VCaP (cell line): ENCODE data around the gene SUSD3.

Experiments
- H3K27ac ChIP-seq: fragments of 450-650 bp; 2 replicates; pipeline ENCODE4 v1.5.1; 2017
- CTCF ChIP-seq: fragments of 450-650 bp; conservative IDR thresholded peaks from 2 replicates; pipeline ENCODE4 v1.5.1; 2017; ENCODE audit warnings: mild to moderate bottlenecking, moderate library complexity

Gene SUSD3

GRCh38 chr9:93038918-93039317, 19.6 kb upstream of the SUSD3 start:
- no peak for TF ChIP-seq CTCF
- no peak overlapping the region for H3K27ac ChIP-seq

GRCh38 chr9:93039456-93039855, 19.0 kb upstream of the SUSD3 start:
- TF ChIP-seq CTCF, result no peak
- H3K27ac ChIP-seq, result no peak overlapping the region

GRCh38 chr9:93039976-93040375, 18.5 kb upstream of the SUSD3 start:
- no peak for TF ChIP-seq CTCF
- H3K27ac ChIP-seq, result no peak overlapping the region

- H3K27ac ChIP-seq, result no peak overlapping the region
- no peak for TF ChIP-seq CTCF
These were observed 18.1 kb upstream of the SUSD3 start for GRCh38 chr9:93040409-93040808.

DNA sequence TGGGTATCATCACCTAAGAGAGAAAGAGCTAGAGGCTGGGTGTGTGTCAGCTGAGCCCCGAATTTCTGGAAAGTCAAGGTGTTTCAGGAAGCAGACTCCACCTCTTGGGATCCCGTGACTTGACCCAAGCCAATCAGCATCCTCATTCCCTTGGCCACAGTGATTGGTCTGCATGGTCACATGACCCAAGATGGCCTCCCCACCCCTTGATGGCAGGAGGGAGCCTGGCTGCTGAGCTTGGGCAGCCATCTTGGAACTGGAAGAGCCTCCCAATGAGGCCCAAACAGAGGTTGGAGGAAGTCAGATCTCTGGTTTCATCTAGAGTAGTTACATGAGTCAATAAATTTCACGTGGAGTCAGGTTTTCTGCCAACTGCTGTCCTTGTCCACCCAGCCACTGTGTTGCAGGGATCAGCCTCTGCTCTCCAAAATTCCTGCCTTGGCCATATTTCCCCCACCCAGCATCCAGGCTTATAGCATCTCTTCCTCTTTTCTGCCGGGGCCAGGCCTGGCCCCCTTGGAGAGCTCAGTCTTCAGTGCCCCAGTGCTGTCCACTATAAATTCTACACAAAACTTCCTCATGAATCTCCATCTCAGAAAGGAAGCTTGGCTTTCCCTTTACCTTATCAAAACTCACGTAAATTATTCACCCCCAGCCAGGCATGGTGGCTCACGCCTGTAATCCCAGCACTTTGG, 17.2 kb upstream of the SUSD3 start:
- no peak for TF ChIP-seq CTCF
- no peak overlapping the region for H3K27ac ChIP-seq

DNA sequence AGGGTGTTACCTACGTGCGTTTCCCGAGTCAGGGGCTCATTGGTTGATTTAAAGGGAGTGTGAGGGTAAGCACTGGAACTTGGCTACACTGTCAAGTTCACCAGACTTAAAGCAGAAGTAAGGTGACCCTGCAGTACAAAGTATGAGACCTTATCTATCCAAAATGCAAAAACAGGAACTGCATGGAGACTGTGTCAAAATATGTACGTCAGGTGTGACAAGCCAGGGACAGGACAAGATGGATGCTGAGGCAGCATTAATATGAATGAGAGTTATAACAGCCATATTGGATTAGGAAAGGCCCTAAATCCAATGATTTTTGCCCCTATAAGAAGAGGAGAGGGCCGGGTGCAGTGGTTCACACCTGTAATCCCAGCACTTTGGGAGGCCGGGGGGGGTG, 15.4 kb upstream of the SUSD3 start:
- TF ChIP-seq CTCF, result no peak
- no peak overlapping the region for H3K27ac ChIP-seq

DNA sequence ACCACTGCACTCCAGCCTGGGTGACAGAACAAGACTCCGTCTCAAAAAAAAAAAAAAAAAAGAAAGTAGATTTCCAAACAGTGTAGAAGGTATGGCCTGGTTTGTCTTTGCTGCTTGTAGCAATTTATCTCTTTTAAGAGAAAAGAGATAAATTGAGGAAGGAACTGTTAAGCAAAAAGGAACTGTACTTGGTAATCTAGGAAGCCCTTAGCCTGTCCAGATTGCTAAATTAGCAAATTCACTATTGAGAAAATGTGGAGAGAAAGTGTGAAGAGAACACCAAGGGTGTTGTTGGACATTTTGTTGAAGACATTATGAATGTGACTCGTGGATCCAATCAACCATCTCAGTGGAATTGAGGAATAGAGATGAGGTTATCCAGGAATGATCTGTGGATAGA, 13.0 kb upstream of the SUSD3 start:
- H3K27ac ChIP-seq, result no peak overlapping the region
- no peak for TF ChIP-seq CTCF
